K562 (cell line): ENCODE data around the gene DOCK3. TPM values are rescaled to one million over a fixed set of nuclear protein-coding genes. Genes with fewer than 3 reads are reported as not detected.

ENCODE experiments used
- ATAC-seq: fragments of 200-7000 bp; cut with Tn5 transposase; 3 replicates; pipeline ENCODE4 v1.9.1; 2020; ENCODE audit warnings: moderate library complexity
- BruUV-seq: library from RNA; stranded (reverse); fragments of 400-500 nt; replicated peaks from 2 replicates; lab custom pipeline; 2021; lab: Mats Ljungman, UMichigan
- CTCF ChIA-PET: fragments of 300-600 bp; formaldehyde crosslinking; extraction: SDS; loops from one replicate; lab custom pipeline; 2021; ENCODE audit warnings: low intra/inter-chr PET ratio; lab: Yijun Ruan, JAX
- POLR2A ChIA-PET: fragments of 300-600, 350-650 bp; sonication (Branson Sonifier 250); formaldehyde crosslinking; extraction: SDS; loops from one replicate; lab custom pipeline; 2021; ENCODE audit warnings: antibody characterized with exemption, inconsistent platforms; lab: Yijun Ruan, JAX
- DNase-seq, 4 experiments: peaks; one replicate each; pipeline versions ENCODE4 v3.0.0 to v3.0.0-alpha.2; 2011 to 2018; ENCODE audit warnings: low spot score in 3 of 4, mixed read lengths in 3 of 4; ENCODE audit errors: extremely low read depth in 1 of 4
- FAIRE-seq: peaks from 2 replicates; lab custom pipeline; 2011; peaks lifted over from hg19 to GRCh38; lab: Jason Lieb, UNC
- H2AFZ ChIP-seq: 2 replicates; pipeline ENCODE4 v1.6.0; 2011; ENCODE audit warnings: low read depth, low read length, control low read depth, inconsistent platforms
- H3K27ac ChIP-seq: fragments of 200-600 bp; 3 replicates; pipeline ENCODE4 v1.8.0; 2011; ENCODE audit warnings: low read depth, mild to moderate bottlenecking, control low read depth, inconsistent platforms, low read length, moderate library complexity, mixed read lengths; ENCODE audit errors: extremely low read depth
- H3K27me3 ChIP-seq, 2 experiments: fragments of 300-600 bp in 1 of 2; 2 replicates in 1 of 2; 3 replicates in 1 of 2; pipeline versions ENCODE4 v1.6.0 to v1.8.0; 2011; ENCODE audit warnings: inconsistent platforms in 2 of 2, low read length in 2 of 2, mild to moderate bottlenecking in 1 of 2, mixed read lengths in 1 of 2, moderate library complexity in 1 of 2; ENCODE audit not compliant: control insufficient read depth in 2 of 2, insufficient read depth in 2 of 2
- H3K36me3 ChIP-seq: fragments of 300-600 bp; 3 replicates; pipeline ENCODE4 v1.8.0; 2011; ENCODE audit warnings: mild to moderate bottlenecking, low read length, inconsistent platforms; ENCODE audit not compliant: control insufficient read depth, insufficient read depth
- H3K4me1 ChIP-seq, 2 experiments: fragments of 200-600 bp in 1 of 2; replicated peaks in 1 of 2; 2 replicates in 1 of 2; 3 replicates in 1 of 2; pipeline versions ENCODE4 v1.5.1 to v1.8.0; 2011; ENCODE audit warnings: inconsistent platforms in 2 of 2, low read length in 2 of 2, mild to moderate bottlenecking in 1 of 2, mixed read lengths in 1 of 2, moderate library complexity in 1 of 2; ENCODE audit not compliant: control insufficient read depth in 2 of 2, insufficient read depth in 2 of 2
- H3K4me2 ChIP-seq: 2 replicates; pipeline ENCODE4 v1.6.1; 2011; ENCODE audit warnings: low read length, control low read depth, inconsistent platforms, mixed read lengths; ENCODE audit not compliant: insufficient read depth
- H3K4me3 ChIP-seq: fragments of 200-600 bp; sonication (generic), shearing (Covaris generic); 2 replicates; pipeline ENCODE4 v1.5.1; 2016; ENCODE audit warnings: control low read depth, inconsistent platforms
- H3K79me2 ChIP-seq: fragments of 200-600 bp; 3 replicates; pipeline ENCODE4 v1.8.0; 2011; ENCODE audit warnings: low read length, inconsistent platforms; ENCODE audit not compliant: control insufficient read depth, insufficient read depth
- H3K9ac ChIP-seq, 2 experiments: 2 replicates each; pipeline versions ENCODE4 v1.6.0 to v1.6.1; 2011; ENCODE audit warnings: low read depth in 2 of 2, low read length in 2 of 2, control low read depth in 1 of 2, inconsistent platforms in 1 of 2, mild to moderate bottlenecking in 1 of 2, mixed read lengths in 1 of 2; ENCODE audit not compliant: insufficient read depth in 1 of 2
- H3K9me1 ChIP-seq: one replicate; pipeline ENCODE4 v1.6.0; 2011; ENCODE audit warnings: inconsistent platforms, mild to moderate bottlenecking, low read length, moderate library complexity; ENCODE audit not compliant: control insufficient read depth, insufficient read depth
- H3K9me3 ChIP-seq: replicated peaks from 2 replicates; pipeline ENCODE4 v1.5.1; 2011; ENCODE audit warnings: low read depth, low read length, inconsistent platforms; ENCODE audit not compliant: control insufficient read depth, insufficient read depth
- H4K20me1 ChIP-seq: replicated peaks from 2 replicates; pipeline ENCODE4 v1.6.1; 2011; ENCODE audit warnings: low read length, inconsistent platforms, mixed read lengths; ENCODE audit not compliant: control insufficient read depth, insufficient read depth
- HDAC6 ChIP-seq: IDR thresholded peaks from 2 replicates; pipeline ENCODE4 v1.6.1; 2012; ENCODE audit warnings: low read depth, mild to moderate bottlenecking, control low read depth, inconsistent platforms, low read length, moderate library complexity
- HEY1 ChIP-seq: fragments of 250-450 bp; sonication (Bioruptor Pico); IDR thresholded peaks from 2 replicates; pipeline ENCODE4 v1.5.0; 2020; ENCODE audit warnings: mild to moderate bottlenecking, moderate library complexity, borderline replicate concordance
- IRF2 ChIP-seq: sonication (generic); formaldehyde crosslinking; IDR thresholded peaks from 2 replicates; pipeline ENCODE4 v1.8.1; 2022; ENCODE audit warnings: mild to moderate bottlenecking, missing genetic modification reagents
- NCOA2 ChIP-seq, 2 experiments: fragments of 450-650 bp; IDR thresholded peaks; 2 replicates each; pipeline ENCODE4 v1.6.1; 2018; ENCODE audit warnings: mild to moderate bottlenecking in 2 of 2, moderate library complexity in 1 of 2; ENCODE audit not compliant: partially characterized antibody in 2 of 2
- RBM17 ChIP-seq: fragments of 200-400 bp; formaldehyde crosslinking; IDR thresholded peaks from 2 replicates; pipeline ENCODE4 v1.6.1; 2017; ENCODE audit warnings: low read depth, mild to moderate bottlenecking, low read length, borderline replicate concordance
- RBM22 ChIP-seq: fragments of 200-400 bp; formaldehyde crosslinking; IDR thresholded peaks from 2 replicates; pipeline ENCODE4 v1.6.1; 2018; ENCODE audit warnings: low read length, low read depth; ENCODE audit not compliant: poor library complexity, severe bottlenecking
- RFX5 ChIP-seq: IDR thresholded peaks from 2 replicates; pipeline ENCODE4 v1.6.1; 2011; ENCODE audit warnings: low read depth, mild to moderate bottlenecking, improper control_type of control experiment, low read length
- SP1 ChIP-seq: sonication (generic); formaldehyde crosslinking; IDR thresholded peaks from 2 replicates; pipeline ENCODE4 v1.8.1; 2022; ENCODE audit warnings: mild to moderate bottlenecking, missing genetic modification reagents
- ZBTB7A ChIP-seq: IDR thresholded peaks from 2 replicates; pipeline ENCODE4 v1.6.1; 2011; ENCODE audit warnings: low read depth, mild to moderate bottlenecking, low read length, moderate library complexity, borderline replicate concordance; ENCODE audit not compliant: control insufficient read depth
- ZC3H11A ChIP-seq: IDR thresholded peaks from 2 replicates; pipeline ENCODE4 v1.6.1; 2012; ENCODE audit warnings: low read depth, low read length, improper control_type of control experiment
- ZNF133 ChIP-seq: fragments of 250-450 bp; sonication (Bioruptor Pico); IDR thresholded peaks from 2 replicates; pipeline ENCODE4 v1.4.0; 2020; ENCODE audit warnings: mild to moderate bottlenecking
- ZNF780A ChIP-seq: fragments of 250-450 bp; sonication (Bioruptor Pico); IDR thresholded peaks from 2 replicates; pipeline ENCODE4 v1.5.0; 2021; ENCODE audit warnings: mild to moderate bottlenecking
- WGBS: fragments of 100-300 bp; shearing (Covaris generic); methylation state at CpG from one replicate; pipeline ENCODE4 v1.1.6; 2016; ENCODE audit warnings: low coverage, mixed read lengths; ENCODE audit not compliant: insufficient coverage; ENCODE audit errors: missing lambda C conversion rate; 5-methylcytosine and 5-hydroxymethylcytosine counted together
- in situ Hi-C: fragments of 300-500 bp; cut with MboI; formaldehyde crosslinking; loops from 4 replicates; pipeline ENCODE4 v1.15.0; 2018; ENCODE audit warnings: inconsistent platforms, mixed read lengths
- intact Hi-C: fragments of 100-400 bp; cut with micrococcal nuclease; formaldehyde crosslinking; loops from 2 replicates; pipeline ENCODE4 v1.14.2; 2022
- polyA plus RNA-seq, 8 experiments: library from polyadenylated mRNA; depleted of rRNA in 4 of 8; stranded (reverse) in 5 of 8; unstranded in 3 of 8; fragments of >200 nt; fragmentation: Nextera tagmentation in 2 of 8; fragmentation: Illumina TruSeq in 1 of 8; extraction: Ambion mirVana in 2 of 8; extraction: Trizol in 1 of 8; gene quantifications; 2 replicates each; pipeline versions ENCODE4 v1.2.1 to v1.2.3, GENCODE V29; 2011 to 2014; ENCODE audit warnings: inconsistent platforms in 1 of 8, missing spikeins in 1 of 8
- total RNA-seq, 7 experiments: library from RNA; depleted of rRNA in 6 of 7; stranded (reverse); fragments of >200 nt in 6 of 7; fragmentation: Illumina TruSeq in 2 of 7; extraction: Trizol in 2 of 7; gene quantifications; 2 replicates each; pipeline versions ENCODE4 v1.2.1 to v1.2.3, GENCODE V29; 2011 to 2021; ENCODE audit warnings: low replicate concordance in 1 of 7
- TF ChIP-seq, protein P1 (sequence below): fragments of 200-600 bp; sonication (generic); IDR thresholded peaks from one replicate; pipeline ENCODE4 v1.6.1; 2012; ENCODE audit warnings: mild to moderate bottlenecking, low read depth, low read length, inconsistent platforms

DOCK3 gene
- total and polyA plus RNA-seq, 9 of the 15 experiments (the other 6 are each of a cell fraction or from before 2014, with no cell fraction given): under 0.01 to 0.03 (median 0.01) TPM; not detected in 4

DNA sequence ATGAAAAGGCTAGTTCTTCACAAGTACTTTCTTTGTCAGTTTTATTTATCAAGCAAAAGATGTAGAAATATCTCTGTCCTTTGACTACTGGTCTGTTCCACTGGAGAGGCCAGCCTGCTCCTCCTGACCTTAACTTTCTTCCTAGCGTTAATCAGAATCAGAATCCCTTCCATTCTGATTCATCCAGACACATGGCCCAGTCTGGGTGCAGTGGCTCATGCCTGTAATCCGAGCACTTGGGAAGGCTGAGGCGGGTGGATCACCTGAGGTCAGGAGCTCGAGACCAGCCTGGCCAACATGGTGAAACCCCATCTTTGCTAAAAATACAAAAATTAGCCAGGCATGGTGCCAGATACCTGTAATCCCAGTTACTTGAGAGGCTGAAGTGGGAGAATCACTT, 678.4 kb downstream of the DOCK3 start:
- ChIA-PET POLR2A (interaction anchor here (0.6 kb wide), 1 partner anchor 8 kb away, joined by 3 read pairs; no protein-coding TSS in a partner anchor), CTCF (no interaction called here)
- ATAC-seq (no peak), FAIRE-seq (no peak), DNase-seq (no peak)
- in situ Hi-C loops (no loop called here), intact Hi-C loops (no loop called here)
- Histone ChIP-seq H3K27me3 (no peaks in the 10 kb centered on the region; a peak in 1 of 5 replicates), H3K27ac (no peak overlapping the region), H3K36me3 (no peaks in the 10 kb centered on the region), H3K9me3 (no peaks in the 10 kb centered on the region), H3K4me1 (no peaks in the 10 kb centered on the region; a peak in 1 of 5 replicates), H3K79me2 (no peaks in the 10 kb centered on the region), H3K9me1 (no peaks in the 10 kb centered on the region), H3K4me3 (no peak overlapping the region), H4K20me1 (no peaks in the 10 kb centered on the region), H3K9ac (no peak overlapping the region), H2AFZ (no peak overlapping the region), H3K4me2 (no peak overlapping the region)
- BruUV-seq: no TSS peak
- 4% methylated on average over 4 of the region's 4 CpGs for WGBS
- no peak for TF ChIP-seq ZBTB7A
- TF ChIP-seq HEY1 (CRISPR knock-in tag): no peak
- TF ChIP-seq, protein P1, sequence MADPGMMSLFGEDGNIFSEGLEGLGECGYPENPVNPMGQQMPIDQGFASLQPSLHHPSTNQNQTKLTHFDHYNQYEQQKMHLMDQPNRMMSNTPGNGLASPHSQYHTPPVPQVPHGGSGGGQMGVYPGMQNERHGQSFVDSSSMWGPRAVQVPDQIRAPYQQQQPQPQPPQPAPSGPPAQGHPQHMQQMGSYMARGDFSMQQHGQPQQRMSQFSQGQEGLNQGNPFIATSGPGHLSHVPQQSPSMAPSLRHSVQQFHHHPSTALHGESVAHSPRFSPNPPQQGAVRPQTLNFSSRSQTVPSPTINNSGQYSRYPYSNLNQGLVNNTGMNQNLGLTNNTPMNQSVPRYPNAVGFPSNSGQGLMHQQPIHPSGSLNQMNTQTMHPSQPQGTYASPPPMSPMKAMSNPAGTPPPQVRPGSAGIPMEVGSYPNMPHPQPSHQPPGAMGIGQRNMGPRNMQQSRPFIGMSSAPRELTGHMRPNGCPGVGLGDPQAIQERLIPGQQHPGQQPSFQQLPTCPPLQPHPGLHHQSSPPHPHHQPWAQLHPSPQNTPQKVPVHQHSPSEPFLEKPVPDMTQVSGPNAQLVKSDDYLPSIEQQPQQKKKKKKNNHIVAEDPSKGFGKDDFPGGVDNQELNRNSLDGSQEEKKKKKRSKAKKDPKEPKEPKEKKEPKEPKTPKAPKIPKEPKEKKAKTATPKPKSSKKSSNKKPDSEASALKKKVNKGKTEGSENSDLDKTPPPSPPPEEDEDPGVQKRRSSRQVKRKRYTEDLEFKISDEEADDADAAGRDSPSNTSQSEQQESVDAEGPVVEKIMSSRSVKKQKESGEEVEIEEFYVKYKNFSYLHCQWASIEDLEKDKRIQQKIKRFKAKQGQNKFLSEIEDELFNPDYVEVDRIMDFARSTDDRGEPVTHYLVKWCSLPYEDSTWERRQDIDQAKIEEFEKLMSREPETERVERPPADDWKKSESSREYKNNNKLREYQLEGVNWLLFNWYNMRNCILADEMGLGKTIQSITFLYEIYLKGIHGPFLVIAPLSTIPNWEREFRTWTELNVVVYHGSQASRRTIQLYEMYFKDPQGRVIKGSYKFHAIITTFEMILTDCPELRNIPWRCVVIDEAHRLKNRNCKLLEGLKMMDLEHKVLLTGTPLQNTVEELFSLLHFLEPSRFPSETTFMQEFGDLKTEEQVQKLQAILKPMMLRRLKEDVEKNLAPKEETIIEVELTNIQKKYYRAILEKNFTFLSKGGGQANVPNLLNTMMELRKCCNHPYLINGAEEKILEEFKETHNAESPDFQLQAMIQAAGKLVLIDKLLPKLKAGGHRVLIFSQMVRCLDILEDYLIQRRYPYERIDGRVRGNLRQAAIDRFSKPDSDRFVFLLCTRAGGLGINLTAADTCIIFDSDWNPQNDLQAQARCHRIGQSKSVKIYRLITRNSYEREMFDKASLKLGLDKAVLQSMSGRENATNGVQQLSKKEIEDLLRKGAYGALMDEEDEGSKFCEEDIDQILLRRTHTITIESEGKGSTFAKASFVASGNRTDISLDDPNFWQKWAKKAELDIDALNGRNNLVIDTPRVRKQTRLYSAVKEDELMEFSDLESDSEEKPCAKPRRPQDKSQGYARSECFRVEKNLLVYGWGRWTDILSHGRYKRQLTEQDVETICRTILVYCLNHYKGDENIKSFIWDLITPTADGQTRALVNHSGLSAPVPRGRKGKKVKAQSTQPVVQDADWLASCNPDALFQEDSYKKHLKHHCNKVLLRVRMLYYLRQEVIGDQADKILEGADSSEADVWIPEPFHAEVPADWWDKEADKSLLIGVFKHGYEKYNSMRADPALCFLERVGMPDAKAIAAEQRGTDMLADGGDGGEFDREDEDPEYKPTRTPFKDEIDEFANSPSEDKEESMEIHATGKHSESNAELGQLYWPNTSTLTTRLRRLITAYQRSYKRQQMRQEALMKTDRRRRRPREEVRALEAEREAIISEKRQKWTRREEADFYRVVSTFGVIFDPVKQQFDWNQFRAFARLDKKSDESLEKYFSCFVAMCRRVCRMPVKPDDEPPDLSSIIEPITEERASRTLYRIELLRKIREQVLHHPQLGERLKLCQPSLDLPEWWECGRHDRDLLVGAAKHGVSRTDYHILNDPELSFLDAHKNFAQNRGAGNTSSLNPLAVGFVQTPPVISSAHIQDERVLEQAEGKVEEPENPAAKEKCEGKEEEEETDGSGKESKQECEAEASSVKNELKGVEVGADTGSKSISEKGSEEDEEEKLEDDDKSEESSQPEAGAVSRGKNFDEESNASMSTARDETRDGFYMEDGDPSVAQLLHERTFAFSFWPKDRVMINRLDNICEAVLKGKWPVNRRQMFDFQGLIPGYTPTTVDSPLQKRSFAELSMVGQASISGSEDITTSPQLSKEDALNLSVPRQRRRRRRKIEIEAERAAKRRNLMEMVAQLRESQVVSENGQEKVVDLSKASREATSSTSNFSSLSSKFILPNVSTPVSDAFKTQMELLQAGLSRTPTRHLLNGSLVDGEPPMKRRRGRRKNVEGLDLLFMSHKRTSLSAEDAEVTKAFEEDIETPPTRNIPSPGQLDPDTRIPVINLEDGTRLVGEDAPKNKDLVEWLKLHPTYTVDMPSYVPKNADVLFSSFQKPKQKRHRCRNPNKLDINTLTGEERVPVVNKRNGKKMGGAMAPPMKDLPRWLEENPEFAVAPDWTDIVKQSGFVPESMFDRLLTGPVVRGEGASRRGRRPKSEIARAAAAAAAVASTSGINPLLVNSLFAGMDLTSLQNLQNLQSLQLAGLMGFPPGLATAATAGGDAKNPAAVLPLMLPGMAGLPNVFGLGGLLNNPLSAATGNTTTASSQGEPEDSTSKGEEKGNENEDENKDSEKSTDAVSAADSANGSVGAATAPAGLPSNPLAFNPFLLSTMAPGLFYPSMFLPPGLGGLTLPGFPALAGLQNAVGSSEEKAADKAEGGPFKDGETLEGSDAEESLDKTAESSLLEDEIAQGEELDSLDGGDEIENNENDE: no peak
- no peak for TF ChIP-seq RBM22
- no peak for TF ChIP-seq ZC3H11A
- TF ChIP-seq HDAC6: no peak
- no peak for TF ChIP-seq ZNF133
- TF ChIP-seq IRF2: no peak
- no peak for TF ChIP-seq RFX5
- TF ChIP-seq SP1 (CRISPR knock-in tag): no peak
- no peak for TF ChIP-seq ZNF780A (CRISPR knock-in tag)
- TF ChIP-seq NCOA2 (IDR thresholded peaks at IDR 0.05; ENCODE audit: partially characterized antibody in 2 of 2): no peak
- TF ChIP-seq RBM17: no peak
